IPS-20b (cell line): ENCODE results near the gene AKR7A2.
"Not testable (repeated sequence)": the region's sequence is repeated elsewhere in the genome, so short reads cannot be mapped to it uniquely, and the experiment has no call there.

Source experiments
- H3K27ac ChIP-seq: one replicate; pipeline ENCODE4 v1.5.1; 2013; ENCODE audit warnings: low read length
- H3K27me3 ChIP-seq: 2 replicates; pipeline ENCODE4 v1.6.1; 2013; ENCODE audit warnings: mild to moderate bottlenecking, low read length, inconsistent platforms; ENCODE audit not compliant: insufficient read depth
- H3K36me3 ChIP-seq: 2 replicates; pipeline ENCODE4 v1.6.1; 2013; ENCODE audit warnings: low read depth, mild to moderate bottlenecking, inconsistent platforms, low read length, moderate library complexity; ENCODE audit not compliant: insufficient read depth
- H3K4me1 ChIP-seq: 2 replicates; pipeline ENCODE4 v1.6.1; 2013; ENCODE audit warnings: mild to moderate bottlenecking, control low read depth, inconsistent platforms, low read length, moderate library complexity; ENCODE audit not compliant: insufficient read depth
- H3K4me3 ChIP-seq: 2 replicates; pipeline ENCODE4 v1.5.1; 2013; ENCODE audit warnings: mild to moderate bottlenecking, low read length, inconsistent platforms
- H3K9ac ChIP-seq: 2 replicates; pipeline ENCODE4 v1.6.1; 2013; ENCODE audit warnings: low read depth, mild to moderate bottlenecking, inconsistent platforms, low read length, moderate library complexity
- H3K9me3 ChIP-seq: 2 replicates; pipeline ENCODE4 v1.6.1; 2013; ENCODE audit warnings: mild to moderate bottlenecking, low read depth, low read length, inconsistent platforms; ENCODE audit not compliant: insufficient read depth

AKR7A2 gene

GRCh38 chr1:19268445-19268844, 43.5 kb downstream of the AKR7A2 start:
- peaks cover 5% of the 10 kb centered on the region; the same call in 1 of the 2 replicates for H3K27me3 ChIP-seq
- H3K4me3 ChIP-seq, result no peak overlapping the region
- no peaks in the 10 kb centered on the region for H3K36me3 ChIP-seq
- H3K9me3 ChIP-seq, result no peaks in the 10 kb centered on the region
- H3K9ac ChIP-seq, result no peak overlapping the region
- no peak overlapping the region for H3K27ac ChIP-seq
- no peaks in the 10 kb centered on the region for H3K4me1 ChIP-seq

GRCh38 chr1:19262744-19263143, 49.2 kb downstream of the AKR7A2 start:
- H3K4me1 ChIP-seq, result no peaks in the 10 kb centered on the region
- no peak overlapping the region for H3K9ac ChIP-seq
- H3K27ac ChIP-seq, result no peak overlapping the region
- no peaks in the 10 kb centered on the region for H3K9me3 ChIP-seq
- no peak overlapping the region for H3K4me3 ChIP-seq
- H3K36me3 ChIP-seq, result peaks cover 32% of the 10 kb centered on the region
- no peaks in the 10 kb centered on the region for H3K27me3 ChIP-seq

GRCh38 chr1:19262047-19262446, 49.9 kb downstream of the AKR7A2 start:
- H3K27me3 ChIP-seq, result no peaks in the 10 kb centered on the region
- peaks cover 39% of the 10 kb centered on the region for H3K36me3 ChIP-seq
- H3K4me1 ChIP-seq, result no peaks in the 10 kb centered on the region
- no peak overlapping the region for H3K9ac ChIP-seq
- H3K9me3 ChIP-seq, result no peaks in the 10 kb centered on the region
- no peak overlapping the region for H3K4me3 ChIP-seq
- H3K27ac ChIP-seq, result no peak overlapping the region

- H3K4me1 ChIP-seq, result no peaks in the 10 kb centered on the region
- H3K4me3 ChIP-seq, result no peak overlapping the region
- H3K27ac ChIP-seq, result no peak overlapping the region
- H3K9ac ChIP-seq, result no peak overlapping the region
- H3K27me3 ChIP-seq, result no peaks in the 10 kb centered on the region
- peaks cover 55% of the 10 kb centered on the region for H3K36me3 ChIP-seq
- H3K9me3 ChIP-seq, result no peaks in the 10 kb centered on the region
These were observed 51.5 kb downstream of the AKR7A2 start for GRCh38 chr1:19260211-19261138.

GRCh38 chr1:19258353-19258752, 53.6 kb downstream of the AKR7A2 start:
- H3K9ac ChIP-seq, result no peak overlapping the region
- H3K9me3 ChIP-seq, result no peaks in the 10 kb centered on the region
- H3K4me3 ChIP-seq, result no peak overlapping the region
- H3K27ac ChIP-seq, result no peak overlapping the region
- H3K36me3 ChIP-seq, result peaks cover 73% of the 10 kb centered on the region
- H3K27me3 ChIP-seq, result no peaks in the 10 kb centered on the region
- peaks cover 8% of the 10 kb centered on the region for H3K4me1 ChIP-seq

GRCh38 chr1:19257178-19257914, 54.6 kb downstream of the AKR7A2 start:
- Histone ChIP-seq H3K27me3 (no peaks in the 10 kb centered on the region), H3K9me3 (no peaks in the 10 kb centered on the region), H3K36me3 (peaks cover 73% of the 10 kb centered on the region), H3K4me1 (peaks cover 15% of the 10 kb centered on the region), H3K9ac (no peak overlapping the region), H3K4me3 (no peak overlapping the region), H3K27ac (no peak overlapping the region)

GRCh38 chr1:19256301-19256700, 55.6 kb downstream of the AKR7A2 start:
- not testable (repeated sequence) for H3K9me3 ChIP-seq, H3K9ac ChIP-seq, H3K4me3 ChIP-seq, H3K27ac ChIP-seq, H3K27me3 ChIP-seq
- peaks cover 73% of the 10 kb centered on the region for H3K36me3 ChIP-seq
- peaks cover 15% of the 10 kb centered on the region for H3K4me1 ChIP-seq

GRCh38 chr1:19255288-19255687, 56.7 kb downstream of the AKR7A2 start:
- H3K4me3 ChIP-seq, result no peak overlapping the region
- H3K9ac ChIP-seq, result no peak overlapping the region
- H3K36me3 ChIP-seq, result peaks cover 66% of the 10 kb centered on the region
- H3K9me3 ChIP-seq, result no peaks in the 10 kb centered on the region
- H3K27ac ChIP-seq, result no peak overlapping the region
- H3K27me3 ChIP-seq, result no peaks in the 10 kb centered on the region
- H3K4me1 ChIP-seq, result peaks cover 19% of the 10 kb centered on the region

GRCh38 chr1:19254416-19254815, 57.5 kb downstream of the AKR7A2 start:
- Histone ChIP-seq H3K27me3 (no peaks in the 10 kb centered on the region), H3K4me3 (no peak overlapping the region), H3K27ac (no peak overlapping the region), H3K4me1 (peaks cover 21% of the 10 kb centered on the region), H3K36me3 (peaks cover 59% of the 10 kb centered on the region), H3K9me3 (no peaks in the 10 kb centered on the region), H3K9ac (peak overlapping the region; percentile 92; the same call in 1 of the 2 replicates)
